GM18502 (cell line): Measurements from ENCODE around the gene KATNAL1.
A peak's percentile ranks its signal among the peaks of the same experiment; 100 is the strongest.
"Not testable (repeated sequence)": the region's sequence is repeated elsewhere in the genome, so short reads cannot be mapped to it uniquely, and the experiment has no call there.

ENCODE experiments used
- ATAC-seq: cut with Tn5 transposase; IDR thresholded peaks from one replicate; pipeline ENCODE4 v1.9.1; 2021; ENCODE audit warnings: mild to moderate bottlenecking; ENCODE audit not compliant: unreplicated experiment, poor library complexity

The KATNAL1 gene

GRCh38 chr13:30234619-30235162 is 72.7 kb downstream of the KATNAL1 start:
- no peak for ATAC-seq

GRCh38 chr13:30224732-30225131 is 82.6 kb downstream of the KATNAL1 start:
- no peak for ATAC-seq

GRCh38 chr13:30222254-30222653 is 85.1 kb downstream of the KATNAL1 start:
- ATAC-seq = no peak

GRCh38 chr13:30216111-30216510 is 91.2 kb downstream of the KATNAL1 start:
- no peak for ATAC-seq

GRCh38 chr13:30212256-30212655 is 95.1 kb downstream of the KATNAL1 start:
- no peak for ATAC-seq

GRCh38 chr13:30211745-30212144 is 95.6 kb downstream of the KATNAL1 start:
- no peak for ATAC-seq

- peak; percentile 46 for ATAC-seq
Measured at GRCh38 chr13:30204564-30204963, 102.8 kb downstream of the KATNAL1 start.

GRCh38 chr13:30196025-30196424 is 111.3 kb downstream of the KATNAL1 start:
- no peak for ATAC-seq

- no peak for ATAC-seq
Measured at GRCh38 chr13:30194906-30195305, 112.4 kb downstream of the KATNAL1 start.

- peak; percentile 50 for ATAC-seq
Measured at GRCh38 chr13:30193279-30194234, 113.8 kb downstream of the KATNAL1 start.

- no peak for ATAC-seq
Measured at GRCh38 chr13:30192320-30193093, 114.8 kb downstream of the KATNAL1 start.

GRCh38 chr13:30191491-30192100 is 115.8 kb downstream of the KATNAL1 start:
- ATAC-seq = no peak

- no peak for ATAC-seq
Measured at GRCh38 chr13:30186634-30187415, 120.5 kb downstream of the KATNAL1 start.

- no peak for ATAC-seq
Measured at GRCh38 chr13:30181888-30182651, 125.3 kb downstream of the KATNAL1 start.

- ATAC-seq = no peak
Measured at GRCh38 chr13:30179597-30180276, 127.6 kb downstream of the KATNAL1 start.

- no peak for ATAC-seq
Measured at GRCh38 chr13:30178976-30179375, 128.4 kb downstream of the KATNAL1 start.

- ATAC-seq = no peak
Measured at GRCh38 chr13:30175166-30175565, 132.2 kb downstream of the KATNAL1 start.

GRCh38 chr13:30174250-30174649 is 133.1 kb downstream of the KATNAL1 start:
- ATAC-seq = not testable (repeated sequence)

- no peak for ATAC-seq
Measured at GRCh38 chr13:30173303-30173610, 134.1 kb downstream of the KATNAL1 start.
